Psoas muscle (tissue), 8 donors: ENCODE results near the gene FNBP1. TPM values are rescaled to one million over a fixed set of nuclear protein-coding genes. Genes with fewer than 3 reads are reported as not detected.
"Not testable (repeated sequence)": the region's sequence is repeated elsewhere in the genome, so short reads cannot be mapped to it uniquely, and the experiment has no call there.

Experiments used
- ATAC-seq, 4 donors: fragments of 200-7000 bp; cut with Tn5 transposase; one replicate each; pipeline ENCODE4 v1.9.1; 2020; ENCODE audit warnings: moderate library complexity in 3 of 4, mild to moderate bottlenecking in 2 of 4
- DNase-seq, 2 donors: peaks; one replicate each; pipeline ENCODE4 v3.0.0-alpha.2; 2020
- H3K27ac ChIP-seq: fragments of 200-600 bp; one replicate; pipeline ENCODE4 v1.8.0; 2022
- H3K27me3 ChIP-seq, 3 donors: fragments of 200-600 bp in 1 of 3; one replicate each; pipeline versions ENCODE4 v1.6.1 to v1.8.0; 2013 to 2022; ENCODE audit warnings: low read length in 2 of 3, mild to moderate bottlenecking in 2 of 3, moderate library complexity in 1 of 3; ENCODE audit not compliant: insufficient read depth in 3 of 3
- H3K36me3 ChIP-seq, 2 donors: fragments of 200-600 bp in 1 of 2; one replicate each; pipeline versions ENCODE4 v1.6.1 to v1.8.0; 2013 to 2022; ENCODE audit warnings: low read depth in 1 of 2, mild to moderate bottlenecking in 1 of 2, moderate library complexity in 1 of 2; ENCODE audit not compliant: insufficient read depth in 1 of 2
- H3K4me1 ChIP-seq: fragments of 200-600 bp; one replicate; pipeline ENCODE4 v1.8.0; 2022
- H3K4me3 ChIP-seq: fragments of 200-600 bp; one replicate; pipeline ENCODE4 v1.8.0; 2022; ENCODE audit warnings: mild to moderate bottlenecking
- H3K9me3 ChIP-seq: fragments of 200-600 bp; one replicate; pipeline ENCODE4 v1.8.0; 2022
- WGBS, 3 donors: extraction: QIAGEN DNeasy Blood & Tissue Kit; methylation state at CpG; one replicate each; pipeline versions ENCODE4 v1.1.6 to v1.1.7; 2013; 5-methylcytosine and 5-hydroxymethylcytosine counted together
- intact Hi-C, 2 donors: fragments of 100-400 bp; cut with DNase I; formaldehyde crosslinking; loops; one replicate each; pipeline versions ENCODE4 v1.11.0 to v1.14.2; 2022
- polyA plus RNA-seq, 3 donors: library from polyadenylated mRNA; stranded (reverse); fragments of 200-250 nt; gene quantifications; one replicate each; pipeline ENCODE4 v1.2.3, GENCODE V29; 2013
- total RNA-seq, 4 donors: library from RNA; stranded (reverse); fragmentation: NEBNext Ultra II Directional in 2 of 4; extraction: Animal tissue kit (Norgen Biotek cat#: 25700) in 2 of 4; gene quantifications; one replicate each; pipeline versions ENCODE4 v1.2.1 to v1.2.4, GENCODE V29; 2021 to 2023
- TF ChIP-seq, protein P1 (sequence below): fragments of 200-600 bp; IDR thresholded peaks from one replicate; pipeline ENCODE4 v1.8.0; 2022; ENCODE audit warnings: antibody characterized with exemption
- donor health status: healthy with polysubstance abuse.
- donor health status: DM: no; HTN: no; CAD: no; lungs with moderate emphysema.
- donor health status: Bipolar disorder and iron deficiency.
- donor health status: healthy.
- donor health status: DM: yes; HTN: yes; CAD: no.
- donor health status: DM: no; HTN: no; CAD: no.
- donor health status: DM: no; HTN: no; CAD: no.
- donor health status: DM: yes; HTN: yes; CAD: no.

FNBP1 gene
- total and polyA plus RNA-seq, 7 donors = 4.6 to 30.5 (median 27.2) TPM

DNA sequence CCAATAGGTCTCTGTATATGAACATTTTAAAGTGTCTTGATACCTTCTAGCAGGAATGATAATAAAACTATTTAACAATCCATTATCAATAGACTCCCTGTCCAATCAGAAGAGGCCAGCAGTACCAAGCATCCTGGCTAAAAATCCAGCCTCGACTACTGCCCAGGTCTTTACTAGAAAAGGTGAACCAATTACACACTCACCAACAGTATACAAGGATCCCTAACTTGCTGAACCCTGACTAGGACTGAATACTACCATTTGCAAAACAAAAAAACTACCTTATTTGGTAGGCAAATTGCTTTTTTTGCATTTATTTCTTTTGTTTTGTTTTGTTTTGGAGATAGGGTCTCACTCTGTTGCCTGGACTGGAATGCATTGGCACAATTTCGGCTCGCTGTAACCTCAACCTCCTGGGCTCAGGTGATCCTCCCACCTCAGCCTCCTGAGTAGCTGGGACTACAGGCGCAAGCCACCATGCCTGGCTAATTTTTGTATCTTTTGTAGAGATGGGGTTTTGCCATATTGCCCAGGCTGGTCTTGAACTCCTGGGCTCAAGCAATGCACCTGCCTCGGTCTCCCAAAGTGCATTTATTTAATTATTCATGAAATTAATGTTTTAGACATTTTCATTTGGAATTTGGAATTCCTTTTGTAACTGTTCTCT, 27.5 kb downstream of the FNBP1 start:
- H3K27ac ChIP-seq = no peak overlapping the region
- ATAC-seq (no peak), DNase-seq (no peak)
- intact Hi-C loops = no loop called here
- WGBS, 3 donors = 96 to 98% (median 97%) methylated on average over 5 of the region's 5 CpGs
- no peaks in the 10 kb centered on the region for H3K36me3 ChIP-seq
- H3K9me3 ChIP-seq = no peaks in the 10 kb centered on the region
- H3K4me1 ChIP-seq = peaks cover 17% of the 10 kb centered on the region
- H3K4me3 ChIP-seq = no peak overlapping the region
- TF ChIP-seq, protein P1, sequence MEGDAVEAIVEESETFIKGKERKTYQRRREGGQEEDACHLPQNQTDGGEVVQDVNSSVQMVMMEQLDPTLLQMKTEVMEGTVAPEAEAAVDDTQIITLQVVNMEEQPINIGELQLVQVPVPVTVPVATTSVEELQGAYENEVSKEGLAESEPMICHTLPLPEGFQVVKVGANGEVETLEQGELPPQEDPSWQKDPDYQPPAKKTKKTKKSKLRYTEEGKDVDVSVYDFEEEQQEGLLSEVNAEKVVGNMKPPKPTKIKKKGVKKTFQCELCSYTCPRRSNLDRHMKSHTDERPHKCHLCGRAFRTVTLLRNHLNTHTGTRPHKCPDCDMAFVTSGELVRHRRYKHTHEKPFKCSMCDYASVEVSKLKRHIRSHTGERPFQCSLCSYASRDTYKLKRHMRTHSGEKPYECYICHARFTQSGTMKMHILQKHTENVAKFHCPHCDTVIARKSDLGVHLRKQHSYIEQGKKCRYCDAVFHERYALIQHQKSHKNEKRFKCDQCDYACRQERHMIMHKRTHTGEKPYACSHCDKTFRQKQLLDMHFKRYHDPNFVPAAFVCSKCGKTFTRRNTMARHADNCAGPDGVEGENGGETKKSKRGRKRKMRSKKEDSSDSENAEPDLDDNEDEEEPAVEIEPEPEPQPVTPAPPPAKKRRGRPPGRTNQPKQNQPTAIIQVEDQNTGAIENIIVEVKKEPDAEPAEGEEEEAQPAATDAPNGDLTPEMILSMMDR = no peak
- H3K27me3 ChIP-seq = no peaks in the 10 kb centered on the region

DNA sequence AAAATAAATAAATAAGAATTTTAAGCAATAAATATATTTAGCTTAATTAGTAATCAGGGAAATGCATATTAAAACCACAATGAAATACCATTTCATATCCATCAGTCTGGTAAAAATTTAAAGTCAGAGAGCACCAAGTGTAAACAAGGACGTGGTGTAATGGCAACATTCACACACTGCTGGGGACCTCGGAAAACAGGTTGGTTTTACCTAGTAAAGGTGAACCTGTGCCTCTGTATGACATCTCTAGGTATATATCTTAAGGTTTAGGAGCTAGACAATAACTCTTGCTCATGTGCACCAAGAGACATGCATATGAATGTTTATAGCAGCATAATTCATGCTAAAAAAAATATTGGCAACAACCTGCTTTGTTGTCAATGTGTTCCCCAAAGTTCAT, 29.7 kb downstream of the FNBP1 start:
- no peak overlapping the region for H3K27ac ChIP-seq
- WGBS, 3 donors = 86 to 92% (median 88%) methylated on average over 2 of the region's 2 CpGs
- H3K4me3 ChIP-seq = no peak overlapping the region
- DNase-seq (no peak), ATAC-seq (no peak)
- no peaks in the 10 kb centered on the region for H3K27me3 ChIP-seq
- no peaks in the 10 kb centered on the region for H3K9me3 ChIP-seq
- H3K4me1 ChIP-seq = peaks cover 9% of the 10 kb centered on the region
- no peaks in the 10 kb centered on the region for H3K36me3 ChIP-seq
- intact Hi-C loops = no loop called here
- TF ChIP-seq, protein P1 = no peak

GRCh38 chr9:130010151-130010988, 32.6 kb downstream of the FNBP1 start:
- DNase-seq (no peak), ATAC-seq (peak; percentile 44 to 71 (median 60))
- H3K9me3 ChIP-seq = no peaks in the 10 kb centered on the region
- no peaks in the 10 kb centered on the region for H3K27me3 ChIP-seq
- no peak overlapping the region for H3K4me3 ChIP-seq
- H3K27ac ChIP-seq = no peak overlapping the region
- 67 to 87% (median 75%) methylated on average over 5 of the region's 5 CpGs for WGBS, 3 donors
- H3K36me3 ChIP-seq = no peaks in the 10 kb centered on the region
- intact Hi-C loops = no loop called here
- peaks cover 2% of the 10 kb centered on the region for H3K4me1 ChIP-seq
- TF ChIP-seq, protein P1 = no peak

DNA sequence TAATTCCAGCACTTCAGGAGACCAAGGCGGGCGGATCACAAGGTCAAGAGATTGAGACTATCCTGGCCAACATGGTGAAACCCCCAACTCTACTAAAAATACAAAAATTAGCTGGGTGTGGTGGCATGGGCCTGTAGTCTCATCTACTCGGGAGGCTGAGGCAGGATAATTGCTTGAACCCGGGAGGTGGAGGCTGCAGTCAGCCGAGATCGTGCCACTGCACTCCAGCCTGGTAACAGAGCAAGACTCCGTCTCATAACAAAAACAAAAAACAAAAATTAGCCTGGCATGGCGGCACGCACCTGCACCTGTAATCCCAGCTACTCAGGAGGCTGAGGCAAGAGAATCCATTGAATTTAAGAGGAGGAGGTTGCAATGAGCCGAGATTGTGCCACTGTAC, 33.4 kb downstream of the FNBP1 start:
- WGBS, 3 donors = 95 to 97% (median 95%) methylated on average over 10 of the region's 10 CpGs
- DNase-seq, H3K4me1 ChIP-seq, H3K4me3 ChIP-seq, H3K27me3 ChIP-seq, H3K27ac ChIP-seq, H3K36me3 ChIP-seq, H3K9me3 ChIP-seq, ATAC-seq, intact Hi-C loops: not testable (repeated sequence)

DNA sequence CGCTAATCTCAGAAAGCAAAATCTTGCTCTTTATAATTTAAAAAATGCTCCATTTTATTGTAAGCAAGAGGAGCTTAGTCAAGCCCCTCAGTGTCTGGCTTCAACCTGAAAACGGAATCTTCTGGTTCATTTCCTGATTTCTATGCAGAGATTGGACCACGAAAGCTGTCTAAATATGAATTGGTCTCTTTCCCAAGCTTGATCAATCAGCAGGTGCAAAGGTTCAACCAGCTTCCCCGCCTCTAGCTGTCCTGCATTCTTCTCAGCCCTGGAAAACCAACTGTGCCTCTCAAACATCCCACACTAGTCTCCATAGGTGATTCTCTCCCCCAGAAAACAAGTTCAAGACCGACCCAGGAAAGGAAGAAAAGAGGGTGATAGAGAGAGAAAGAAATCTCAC, 34.5 kb downstream of the FNBP1 start:
- intact Hi-C loops = no loop called here
- H3K9me3 ChIP-seq = no peaks in the 10 kb centered on the region
- TF ChIP-seq, protein P1 = no peak
- no peaks in the 10 kb centered on the region for H3K36me3 ChIP-seq
- ATAC-seq = no peak
- DNase-seq = no peak
- no peak overlapping the region for H3K27ac ChIP-seq
- WGBS, 3 donors = 75 to 77% (median 76%) methylated on average over 5 of the region's 5 CpGs
- no peaks in the 10 kb centered on the region for H3K27me3 ChIP-seq
- no peak overlapping the region for H3K4me3 ChIP-seq
- H3K4me1 ChIP-seq = peaks cover 2% of the 10 kb centered on the region

- 94 to 96% (median 94%) methylated on average over 6 of the region's 6 CpGs for WGBS, 3 donors
- H3K4me3 ChIP-seq, H3K36me3 ChIP-seq, intact Hi-C loops, DNase-seq, H3K9me3 ChIP-seq, H3K4me1 ChIP-seq, H3K27me3 ChIP-seq, H3K27ac ChIP-seq, ATAC-seq: not testable (repeated sequence)
Observed at GRCh38 chr9:130006952-130007351, 36.0 kb downstream of the FNBP1 start.
